Measurements from ENCODE around the gene PTPRM.

Gene PTPRM

GRCh38 chr18:7898181-7898580 lies 331.1 kb downstream of the PTPRM start:
- no peak for DNase-seq (ENCODE audit: low spot score)

DNA sequence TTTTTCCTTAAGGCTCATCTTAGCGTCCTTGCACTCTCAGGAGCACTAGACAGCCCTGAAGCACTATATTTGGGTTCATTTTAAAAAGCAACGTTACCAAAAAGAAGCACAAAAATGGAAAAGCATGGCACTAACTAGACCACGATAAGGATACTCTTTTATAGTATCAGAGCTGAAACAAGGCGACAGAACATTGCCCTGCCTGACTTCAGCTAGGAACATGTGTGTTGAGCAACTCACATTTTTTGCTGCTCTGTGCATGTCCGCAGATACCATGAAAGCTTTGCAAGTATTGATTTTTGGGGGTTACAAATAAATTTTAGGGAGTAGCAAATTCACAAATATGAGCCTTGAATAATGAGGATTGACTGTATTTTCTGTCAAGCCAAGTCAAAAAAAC lies 332.0 kb downstream of the PTPRM start:
- no peak for DNase-seq (ENCODE audit: low spot score)

DNA sequence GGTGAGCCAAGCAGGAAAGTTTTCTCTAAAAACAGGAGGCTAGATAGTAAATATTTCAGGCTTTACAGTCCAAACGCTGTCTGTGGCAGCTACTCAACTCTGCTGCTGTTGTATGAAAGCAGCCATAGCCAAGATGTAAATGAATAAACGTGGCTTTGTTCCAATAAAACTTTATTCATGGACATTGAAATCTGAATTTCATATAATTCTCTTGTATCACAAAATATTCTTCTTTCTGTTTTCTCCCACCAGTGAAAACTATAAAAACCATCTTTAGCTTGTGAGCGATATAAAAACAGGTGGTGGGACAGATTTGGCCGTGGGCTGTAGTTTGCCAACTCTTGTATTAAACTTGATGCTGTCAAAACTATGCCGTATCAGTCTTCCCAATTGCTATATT lies 333.0 kb downstream of the PTPRM start:
- DNase-seq (ENCODE audit: low spot score), result no peak

DNA sequence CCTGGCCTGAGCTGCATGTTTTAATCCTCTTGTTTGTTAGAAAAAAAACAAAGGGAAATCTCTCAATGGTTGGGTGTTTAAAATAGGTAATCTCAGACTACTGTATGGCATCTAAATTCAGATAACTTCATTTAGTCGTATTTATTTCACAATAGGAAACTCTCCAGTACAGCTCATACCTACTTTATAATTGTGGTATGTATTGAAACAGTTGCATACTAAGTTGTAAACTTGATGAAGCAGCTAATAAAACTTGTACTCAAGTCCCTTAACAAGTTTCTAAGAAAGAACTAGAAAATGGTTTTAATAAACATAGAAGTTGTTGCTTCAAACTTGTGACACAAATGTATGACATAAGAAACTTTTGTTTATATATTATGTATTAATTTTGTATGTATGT lies 334.5 kb downstream of the PTPRM start:
- no peak for DNase-seq (ENCODE audit: low spot score)

DNA sequence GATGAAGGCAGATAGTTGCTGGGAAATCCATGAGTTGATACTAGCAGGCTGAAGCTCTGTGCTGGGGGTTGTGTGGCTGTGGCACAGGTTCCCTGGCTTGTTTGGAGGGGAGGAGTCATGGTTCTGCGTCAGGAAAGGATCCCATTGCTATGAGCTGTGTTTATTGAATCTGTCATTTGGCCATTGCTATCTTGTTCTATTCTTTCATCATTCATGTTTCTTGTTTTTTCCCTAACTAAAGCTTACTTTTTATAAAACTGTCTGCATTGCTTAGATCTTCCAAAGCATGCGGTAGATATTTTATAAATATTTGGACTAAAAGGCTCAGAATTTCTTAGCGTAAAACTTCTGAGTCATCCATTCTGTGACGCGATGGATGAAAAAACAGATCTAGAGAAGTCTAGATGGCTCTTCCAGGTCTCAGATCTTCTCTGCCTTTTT lies 335.3 kb downstream of the PTPRM start:
- DNase-seq (ENCODE audit: low spot score), result no peak

DNA sequence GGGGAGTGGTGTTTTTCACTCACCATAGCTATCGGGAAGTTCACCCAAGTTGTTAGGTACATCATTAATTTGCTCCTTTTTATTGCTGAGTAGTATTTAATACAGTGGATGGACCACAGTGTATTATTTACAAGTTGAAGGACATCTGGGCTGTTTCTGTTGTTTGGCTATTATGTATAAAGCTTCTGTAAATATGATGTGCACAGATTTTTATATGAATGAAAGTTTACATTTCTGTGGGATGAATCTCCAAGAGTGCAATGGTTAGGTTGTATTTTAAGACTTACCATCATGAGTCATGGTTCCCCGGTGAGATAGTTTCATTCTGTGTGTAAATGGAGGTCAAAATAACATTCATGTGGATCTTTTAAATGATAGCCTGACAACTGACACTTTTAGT lies 337.4 kb downstream of the PTPRM start:
- peak; percentile 13 for DNase-seq (ENCODE audit: low spot score)

GRCh38 chr18:7908681-7909299 lies 341.7 kb downstream of the PTPRM start:
- no peak for DNase-seq (ENCODE audit: low spot score)

- DNase-seq (ENCODE audit: low spot score), result no peak
These were observed 347.9 kb downstream of the PTPRM start for GRCh38 chr18:7914834-7915670.

- DNase-seq (ENCODE audit: low spot score), result no peak
These were observed 351.6 kb downstream of the PTPRM start for GRCh38 chr18:7918701-7919100.

DNA sequence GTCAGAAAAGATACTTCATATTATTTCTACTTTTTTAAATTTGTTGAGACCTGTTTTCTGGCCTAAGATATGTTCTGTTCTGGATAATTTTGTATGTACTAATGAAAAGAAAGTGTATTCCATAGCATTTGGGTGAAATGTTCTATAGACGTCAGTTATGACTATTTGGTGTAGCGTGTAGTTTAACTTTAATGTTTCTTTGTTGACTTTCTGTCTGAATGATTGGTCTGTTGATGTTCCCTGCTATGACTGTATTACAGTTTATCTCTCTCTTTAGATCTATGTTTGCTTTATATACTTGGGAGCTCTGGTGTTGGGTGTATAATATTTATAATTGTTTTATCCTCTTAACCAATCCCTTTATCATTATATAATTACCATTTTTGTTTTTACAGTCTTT lies 352.4 kb downstream of the PTPRM start:
- no peak for DNase-seq (ENCODE audit: low spot score)

DNA sequence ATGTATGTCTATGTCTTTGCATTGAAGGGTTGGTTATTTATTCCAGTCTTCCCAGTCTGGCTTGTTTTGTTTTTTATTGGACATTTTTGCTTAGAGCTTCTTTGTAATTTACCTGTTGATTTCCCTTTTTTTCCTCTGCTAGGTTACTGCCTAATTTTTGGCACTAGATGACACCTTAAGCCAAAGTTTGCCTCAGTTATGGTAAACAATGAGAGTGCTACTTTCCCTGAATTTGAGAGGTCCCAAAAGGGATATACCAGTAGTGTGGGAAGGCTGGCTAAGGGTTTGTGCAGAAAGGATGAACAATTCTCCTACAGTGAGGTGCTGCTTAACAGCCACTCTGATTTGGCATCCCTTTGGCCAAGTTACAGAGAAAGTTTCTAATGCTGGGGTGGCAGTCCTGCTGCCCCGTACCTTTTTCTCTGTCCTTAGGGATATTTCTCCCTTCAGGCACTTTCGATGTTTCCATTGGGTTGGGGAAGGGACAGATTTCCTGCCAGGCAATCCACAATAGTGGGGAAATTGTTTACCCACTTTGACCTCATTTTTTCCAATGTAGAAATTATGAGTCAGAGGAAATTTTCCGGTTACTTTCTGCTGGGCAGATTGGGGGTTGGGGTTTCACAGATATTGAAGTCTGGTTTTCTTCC lies 354.9 kb downstream of the PTPRM start:
- peak; percentile 64 for DNase-seq (ENCODE audit: low spot score)

- no peak for DNase-seq (ENCODE audit: low spot score)
These were observed 356.0 kb downstream of the PTPRM start for GRCh38 chr18:7923105-7923504.

DNA sequence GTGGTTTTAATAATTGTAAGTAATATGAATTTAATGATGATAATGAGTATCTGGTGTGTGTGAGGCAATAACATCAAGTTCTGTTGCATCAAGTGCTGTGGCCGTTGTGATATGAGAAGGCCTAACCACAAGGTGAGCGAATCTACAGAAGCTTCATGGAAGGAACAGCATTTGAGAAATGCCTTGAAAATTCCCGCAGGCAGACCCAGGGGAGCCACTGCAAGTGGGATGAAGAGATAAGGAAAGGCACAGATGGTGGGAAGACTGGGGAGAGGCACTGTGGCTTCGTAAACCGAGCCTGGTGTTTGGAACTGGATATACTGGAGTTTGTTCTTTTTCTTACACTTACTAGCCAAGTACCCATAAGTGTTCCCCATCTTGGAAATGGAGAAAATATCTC lies 357.5 kb downstream of the PTPRM start:
- no peak for DNase-seq (ENCODE audit: low spot score)

GRCh38 chr18:7926526-7926925 lies 359.4 kb downstream of the PTPRM start:
- peak; percentile 81 for DNase-seq (ENCODE audit: low spot score)

GRCh38 chr18:7927119-7927518 lies 360.0 kb downstream of the PTPRM start:
- no peak for DNase-seq (ENCODE audit: low spot score)

- DNase-seq (ENCODE audit: low spot score), result no peak
These were observed 364.6 kb downstream of the PTPRM start for GRCh38 chr18:7931763-7932162.

DNA sequence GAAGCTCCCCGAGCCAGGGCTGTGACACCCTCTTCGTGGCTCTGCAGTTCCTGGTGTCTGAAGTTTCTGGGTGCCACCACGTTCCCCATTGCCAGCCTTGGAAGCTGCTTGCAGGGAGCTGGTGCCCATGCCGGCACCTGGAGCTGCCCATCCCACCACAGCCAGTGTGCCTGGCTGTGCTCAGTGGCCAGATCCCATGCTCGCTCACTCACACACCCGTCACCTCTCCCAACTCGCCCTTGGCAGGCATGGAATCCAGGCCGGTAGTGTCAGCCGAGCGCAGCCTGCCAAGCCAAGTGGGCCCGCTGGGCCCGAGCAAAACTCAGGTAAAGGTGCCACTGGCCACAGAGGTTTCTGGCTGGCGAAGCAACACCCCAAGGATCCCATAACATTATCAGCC lies 370.2 kb downstream of the PTPRM start:
- no peak for DNase-seq (ENCODE audit: low spot score)

DNA sequence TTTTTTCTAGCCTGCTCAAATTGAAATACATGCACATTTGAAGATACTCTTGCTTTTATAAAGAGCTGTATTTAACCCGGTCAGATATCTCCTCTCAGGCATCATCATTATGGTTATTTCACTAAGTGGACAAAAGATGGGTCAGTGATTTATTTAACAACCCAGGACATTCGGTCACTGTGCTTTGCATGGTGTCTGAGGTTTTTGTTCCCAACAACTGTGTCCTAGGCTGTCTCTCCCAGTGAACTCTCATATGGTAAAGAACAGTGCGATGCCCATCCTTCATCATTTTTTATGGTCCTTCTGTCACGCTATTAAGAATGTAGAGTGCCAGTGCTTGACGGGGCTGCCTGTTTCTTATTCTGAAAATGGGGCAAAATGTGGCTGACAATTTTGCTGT lies 372.4 kb downstream of the PTPRM start:
- no peak for DNase-seq (ENCODE audit: low spot score)

DNA sequence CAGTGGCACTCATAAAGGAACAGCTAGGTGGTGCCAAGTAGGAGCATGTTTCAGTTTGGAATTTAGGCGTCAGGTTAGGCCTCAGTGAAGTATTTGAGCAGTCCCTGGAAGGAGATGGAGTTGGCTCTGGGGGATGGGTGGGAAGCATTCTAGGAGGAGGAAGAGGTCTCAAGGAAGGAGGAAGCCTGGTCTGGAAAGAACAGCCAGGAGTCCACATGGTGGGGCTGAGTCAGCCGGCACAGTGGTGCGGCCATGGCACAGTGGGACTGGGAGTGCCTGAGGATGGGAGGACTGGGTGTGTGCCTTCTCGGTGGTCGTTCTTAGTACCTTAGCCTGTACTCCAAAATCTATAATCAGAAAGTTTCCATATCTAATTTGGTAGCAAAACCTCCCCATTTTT lies 373.3 kb downstream of the PTPRM start:
- peak; percentile 15 for DNase-seq (ENCODE audit: low spot score)

DNA sequence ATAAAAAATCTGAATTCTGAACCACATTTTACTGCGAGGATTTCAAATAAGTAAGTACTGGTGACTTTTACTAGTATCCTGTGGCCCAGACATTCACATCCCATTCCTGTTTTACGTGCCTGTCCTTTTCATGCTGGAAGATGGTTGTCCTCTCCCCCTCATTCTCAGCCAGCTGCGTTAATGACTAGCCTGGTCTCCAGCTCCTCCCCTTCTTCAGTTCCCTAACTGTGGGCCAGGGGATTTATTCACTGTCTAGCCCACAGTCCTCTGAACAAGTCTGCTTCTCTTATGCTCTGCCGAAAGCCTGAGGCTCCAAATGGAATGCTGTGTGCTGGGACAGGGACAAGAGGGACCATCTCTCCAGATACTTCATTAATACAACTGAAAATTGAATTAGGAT lies 373.9 kb downstream of the PTPRM start:
- DNase-seq (ENCODE audit: low spot score), result no peak

DNA sequence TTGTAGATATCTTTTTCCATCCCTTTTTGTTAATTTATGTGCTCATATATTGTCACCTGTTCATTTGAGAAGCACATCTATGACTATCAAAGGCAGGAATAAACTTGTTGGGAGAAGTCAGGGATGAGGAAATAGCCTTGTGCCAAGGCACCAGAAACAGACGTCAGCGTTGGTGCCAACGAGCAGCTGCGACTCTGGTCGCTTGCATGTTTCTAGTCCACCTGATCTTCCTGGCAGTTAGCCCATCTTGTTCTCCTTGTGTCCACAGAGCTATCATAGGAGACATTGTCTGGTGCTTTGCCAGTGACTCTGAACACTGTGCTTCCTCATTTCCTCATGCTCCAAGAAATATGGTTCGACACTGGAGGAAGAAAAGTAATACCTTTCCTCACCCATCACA lies 374.4 kb downstream of the PTPRM start:
- peak; percentile 52 for DNase-seq (ENCODE audit: low spot score)

DNA sequence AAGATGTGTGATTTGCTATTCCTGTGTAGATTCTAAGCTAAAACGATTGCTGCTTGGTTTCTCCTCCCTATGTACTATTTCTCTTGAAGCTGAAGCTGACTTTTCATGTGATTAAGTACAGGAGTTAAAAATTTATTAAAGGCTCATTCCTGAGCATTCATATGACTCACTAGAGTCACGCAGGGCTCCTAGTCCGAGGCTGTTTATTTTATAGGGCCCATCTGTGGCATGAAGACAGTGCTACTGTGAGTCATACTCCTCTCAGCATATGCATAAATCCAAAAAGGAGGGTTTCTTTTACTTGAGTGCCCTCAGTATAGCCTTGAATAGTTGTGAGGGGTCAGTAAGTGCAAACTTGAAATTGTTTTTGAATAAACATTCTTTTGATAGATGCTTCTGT lies 378.8 kb downstream of the PTPRM start:
- DNase-seq (ENCODE audit: low spot score), result peak; percentile 97

- DNase-seq (ENCODE audit: low spot score), result peak; percentile 77
These were observed 379.7 kb downstream of the PTPRM start for GRCh38 chr18:7946734-7947377.

Measured in kidney tubule cell (primary cell).